Neuron (in vitro differentiated cells): ENCODE measurements around the gene ADH7.
A peak's percentile ranks its signal among the peaks of the same experiment; 100 is the strongest.
"Not testable (repeated sequence)": the region's sequence is repeated elsewhere in the genome, so short reads cannot be mapped to it uniquely, and the experiment has no call there.

Experiments
- H2AFZ ChIP-seq: one replicate; pipeline ENCODE4 v1.6.1; 2013; ENCODE audit warnings: low read depth, mild to moderate bottlenecking, inconsistent platforms, low read length, moderate library complexity
- H3K27me3 ChIP-seq: one replicate; pipeline ENCODE4 v1.6.1; 2013; ENCODE audit warnings: low read length; ENCODE audit not compliant: insufficient read depth
- H3K36me3 ChIP-seq: one replicate; pipeline ENCODE4 v1.6.1; 2013; ENCODE audit warnings: low read length; ENCODE audit not compliant: insufficient read depth
- H3K4me1 ChIP-seq: one replicate; pipeline ENCODE4 v1.6.1; 2013; ENCODE audit warnings: low read length; ENCODE audit not compliant: insufficient read depth
- H3K4me3 ChIP-seq: 2 replicates; pipeline ENCODE4 v1.5.1; 2013; ENCODE audit warnings: mild to moderate bottlenecking, low read length, moderate library complexity
- H3K9me3 ChIP-seq: one replicate; pipeline ENCODE4 v1.6.1; 2013; ENCODE audit warnings: low read length

The ADH7 gene

DNA sequence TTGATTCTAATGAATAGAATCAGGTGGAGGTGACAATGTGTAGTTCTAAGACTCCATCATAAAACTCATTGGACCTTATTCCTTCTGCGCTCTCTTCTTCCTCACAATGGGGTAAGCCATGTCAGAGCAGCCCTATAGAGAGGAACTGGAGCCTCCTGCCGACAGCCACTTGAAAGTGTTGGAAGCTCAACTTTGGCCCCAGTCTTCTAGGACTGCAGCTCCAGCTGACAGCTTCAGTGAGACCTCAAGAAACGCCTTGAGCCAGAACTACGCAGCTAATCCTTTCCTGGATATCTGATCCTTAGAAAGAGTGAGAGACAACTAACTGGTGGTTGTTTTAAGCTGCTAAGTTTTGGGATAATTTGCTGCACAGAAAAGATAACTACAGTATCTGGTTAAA is 22.1 kb upstream of the ADH7 start:
- H3K4me1 ChIP-seq: no peaks in the 10 kb centered on the region
- H3K27me3 ChIP-seq: no peaks in the 10 kb centered on the region
- no peak overlapping the region for H2AFZ ChIP-seq
- no peak overlapping the region for H3K4me3 ChIP-seq
- H3K36me3 ChIP-seq: no peaks in the 10 kb centered on the region
- no peaks in the 10 kb centered on the region for H3K9me3 ChIP-seq

DNA sequence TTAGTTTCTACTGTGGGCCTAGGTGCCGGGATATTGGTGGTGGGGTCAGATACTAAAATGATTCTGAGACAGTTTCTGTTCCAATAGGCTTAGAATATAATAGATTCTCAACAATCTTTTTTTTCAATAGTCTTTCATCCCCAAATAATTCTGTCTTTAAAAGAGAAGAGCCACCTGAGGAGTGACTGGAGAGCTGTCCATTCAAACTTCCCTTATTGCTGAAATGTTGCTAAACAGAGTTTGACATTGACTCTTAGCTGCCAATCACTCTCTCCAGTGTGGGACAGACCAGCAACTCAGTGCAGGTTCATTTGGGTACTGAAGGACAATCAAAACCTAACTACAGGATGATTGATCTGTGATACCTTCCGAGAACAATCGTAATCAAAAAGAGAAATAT is 12.4 kb upstream of the ADH7 start:
- H3K36me3 ChIP-seq: no peaks in the 10 kb centered on the region
- peaks cover 9% of the 10 kb centered on the region for H3K4me1 ChIP-seq
- H3K4me3 ChIP-seq: no peak overlapping the region
- no peak overlapping the region for H2AFZ ChIP-seq
- H3K9me3 ChIP-seq: no peaks in the 10 kb centered on the region
- no peaks in the 10 kb centered on the region for H3K27me3 ChIP-seq

DNA sequence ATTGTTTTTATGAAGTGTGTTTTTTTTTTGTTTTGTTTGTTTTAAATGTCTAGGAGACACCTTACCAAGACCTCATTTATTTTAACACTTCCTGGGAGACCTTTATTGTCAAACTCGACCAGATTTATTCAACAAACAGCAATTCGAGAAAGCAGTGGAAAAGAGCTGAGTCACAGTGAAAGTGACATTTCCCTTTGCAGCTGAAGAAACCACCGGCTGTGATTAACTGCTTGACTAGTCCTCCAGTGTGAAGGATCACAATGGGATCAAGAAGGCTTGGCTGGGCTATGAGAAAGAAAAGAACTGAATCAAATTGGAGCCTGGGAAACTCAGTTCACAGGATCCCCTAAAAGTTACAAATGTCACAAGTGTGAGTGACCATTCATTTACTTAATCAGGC is 11.9 kb upstream of the ADH7 start:
- H3K4me1 ChIP-seq: peaks cover 9% of the 10 kb centered on the region
- H3K9me3 ChIP-seq: no peaks in the 10 kb centered on the region
- no peak overlapping the region for H3K4me3 ChIP-seq
- no peak overlapping the region for H2AFZ ChIP-seq
- H3K36me3 ChIP-seq: no peaks in the 10 kb centered on the region
- H3K27me3 ChIP-seq: no peaks in the 10 kb centered on the region

DNA sequence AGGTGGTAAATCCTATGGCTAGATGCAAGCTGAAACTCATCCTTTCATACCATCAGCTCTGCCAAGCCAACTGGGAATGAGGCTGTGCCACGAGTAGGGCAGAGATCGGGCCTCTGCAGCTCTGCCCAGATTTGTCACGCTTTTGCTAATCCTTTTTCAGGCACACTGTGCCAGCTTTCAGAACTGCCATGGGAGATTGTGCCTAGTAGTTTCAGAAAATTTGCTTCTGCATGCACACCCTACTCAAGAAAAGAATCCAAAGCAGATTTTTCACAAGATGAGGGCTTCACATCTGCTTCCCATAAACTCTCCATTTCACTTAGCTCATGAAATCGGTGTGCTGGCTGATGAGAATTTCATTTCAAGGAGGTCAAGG is 3.3 kb upstream of the ADH7 start:
- no peaks in the 10 kb centered on the region for H3K4me1 ChIP-seq
- no peak overlapping the region for H3K4me3 ChIP-seq

DNA sequence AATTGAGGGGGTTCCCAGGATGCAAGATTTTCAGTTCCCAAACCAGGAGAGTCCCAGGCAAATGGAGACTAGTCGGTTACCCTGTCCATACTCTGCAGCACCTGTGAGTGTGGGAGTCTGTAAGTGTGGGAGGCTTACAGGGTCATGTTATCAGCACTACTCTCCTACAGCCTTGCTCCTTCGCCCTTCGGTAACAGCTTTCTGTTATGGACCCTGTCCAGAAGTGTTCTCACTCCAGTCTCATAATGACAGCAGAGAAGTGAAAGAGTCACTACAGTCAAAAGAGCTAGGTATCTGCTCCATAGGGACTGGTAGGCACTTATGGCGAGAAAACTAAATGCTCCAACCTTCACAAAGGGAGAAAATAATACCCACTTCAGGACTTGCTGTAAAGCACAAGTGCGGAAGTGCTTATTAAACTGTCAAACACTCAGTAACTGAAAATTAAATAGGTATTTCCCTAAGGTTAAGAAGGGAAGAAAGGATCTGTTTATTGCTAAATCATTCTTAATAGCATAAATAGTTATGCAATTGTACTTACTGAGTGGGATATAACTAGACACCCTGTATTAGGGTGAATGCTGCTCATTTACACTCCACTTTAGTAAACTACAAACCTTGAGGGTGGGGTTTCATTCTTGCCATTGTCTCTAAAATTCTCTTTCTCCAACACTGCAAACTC is 2.7 kb upstream of the ADH7 start:
- H3K4me1 ChIP-seq: no peaks in the 10 kb centered on the region
- no peak overlapping the region for H2AFZ ChIP-seq
- H3K36me3 ChIP-seq: no peaks in the 10 kb centered on the region
- no peak overlapping the region for H3K4me3 ChIP-seq
- no peaks in the 10 kb centered on the region for H3K9me3 ChIP-seq
- H3K27me3 ChIP-seq: no peaks in the 10 kb centered on the region

More for the DNA sequence above, 3.3 kb upstream of the ADH7 start:
- no peaks in the 10 kb centered on the region for H3K36me3 ChIP-seq
- no peaks in the 10 kb centered on the region for H3K9me3 ChIP-seq
- H3K27me3 ChIP-seq: no peaks in the 10 kb centered on the region
- H2AFZ ChIP-seq: no peak overlapping the region

DNA sequence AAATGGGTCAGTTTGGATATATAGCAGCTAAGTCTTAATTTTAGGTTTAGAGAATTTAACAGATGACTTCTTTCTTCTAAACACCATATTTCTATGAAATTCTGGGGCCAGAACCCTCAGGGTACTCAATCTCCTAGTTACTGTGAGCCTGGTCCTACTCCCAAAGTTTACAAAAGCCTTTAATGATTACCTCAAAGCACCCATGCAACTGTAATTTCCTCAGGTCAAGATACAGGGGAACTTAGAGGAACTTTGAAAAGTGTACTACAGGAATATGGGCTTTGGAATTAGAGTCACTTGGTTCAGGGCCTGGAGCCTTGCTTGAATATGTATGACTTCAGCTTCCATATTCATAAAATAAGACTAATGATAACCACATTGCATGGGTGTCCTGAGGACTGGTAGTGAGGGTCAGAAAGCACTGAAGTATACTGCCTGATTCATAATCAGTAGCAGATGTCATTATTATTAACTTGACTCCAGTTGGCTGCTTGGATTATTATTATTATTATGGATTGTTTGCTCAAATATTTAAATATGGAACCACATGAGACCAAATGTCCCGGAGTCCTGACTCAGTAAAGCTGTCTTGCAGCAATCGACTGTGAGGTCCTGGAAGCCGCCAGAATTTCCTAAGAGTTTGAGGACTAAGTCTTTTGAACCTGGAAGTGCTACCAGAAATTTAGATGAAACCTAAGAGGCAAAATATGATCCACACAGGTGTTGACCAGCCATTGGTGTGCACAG is 2.0 kb upstream of the ADH7 start:
- Histone ChIP-seq H2AFZ (no peak overlapping the region), H3K27me3 (no peaks in the 10 kb centered on the region), H3K9me3 (no peaks in the 10 kb centered on the region), H3K4me1 (no peaks in the 10 kb centered on the region), H3K4me3 (no peak overlapping the region), H3K36me3 (no peaks in the 10 kb centered on the region)

DNA sequence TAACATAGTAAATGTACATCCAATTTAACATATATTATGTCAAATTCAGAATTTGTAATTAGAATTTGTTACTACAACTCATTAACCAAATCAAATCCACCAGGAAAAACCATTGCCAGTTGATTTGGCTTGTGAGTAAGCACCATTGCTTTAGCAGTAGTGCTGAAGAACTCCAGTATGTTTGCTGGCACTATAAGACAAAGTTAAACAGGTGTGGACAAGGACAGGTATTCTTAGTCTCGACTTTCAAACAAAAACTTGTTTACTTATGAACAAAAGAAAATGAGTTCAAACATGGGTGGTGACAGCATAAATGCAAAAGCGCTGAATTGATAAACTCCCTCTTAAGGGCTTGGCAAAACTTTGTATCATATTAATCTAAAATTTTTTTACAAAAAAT is 1.3 kb upstream of the ADH7 start:
- H3K9me3 ChIP-seq: no peaks in the 10 kb centered on the region
- no peak overlapping the region for H3K4me3 ChIP-seq
- H2AFZ ChIP-seq: no peak overlapping the region
- H3K27me3 ChIP-seq: no peaks in the 10 kb centered on the region
- H3K36me3 ChIP-seq: no peaks in the 10 kb centered on the region
- H3K4me1 ChIP-seq: no peaks in the 10 kb centered on the region

DNA sequence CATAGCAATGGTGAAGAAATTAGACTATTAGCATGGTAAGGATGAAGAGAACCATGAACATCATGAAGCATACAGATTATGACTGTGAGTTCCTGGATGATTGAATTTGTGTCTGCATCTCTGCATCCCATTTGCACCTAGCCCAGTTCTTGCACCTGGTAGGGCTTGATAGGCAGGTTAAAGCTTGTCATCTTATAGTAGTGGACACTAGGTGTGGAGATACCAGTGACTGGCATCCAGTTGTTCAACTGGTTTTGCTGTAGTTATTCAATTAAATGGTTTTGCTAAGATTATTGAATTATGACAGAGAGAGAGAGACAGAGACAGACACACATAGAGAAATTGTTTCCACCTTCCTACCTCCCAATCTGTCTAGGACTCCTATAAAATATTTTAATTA is 5.0 kb downstream of the ADH7 start:
- Histone ChIP-seq H3K9me3 (no peaks in the 10 kb centered on the region), H3K27me3 (no peaks in the 10 kb centered on the region), H3K36me3 (no peaks in the 10 kb centered on the region), H3K4me3 (no peak overlapping the region), H3K4me1 (no peaks in the 10 kb centered on the region), H2AFZ (no peak overlapping the region)

DNA sequence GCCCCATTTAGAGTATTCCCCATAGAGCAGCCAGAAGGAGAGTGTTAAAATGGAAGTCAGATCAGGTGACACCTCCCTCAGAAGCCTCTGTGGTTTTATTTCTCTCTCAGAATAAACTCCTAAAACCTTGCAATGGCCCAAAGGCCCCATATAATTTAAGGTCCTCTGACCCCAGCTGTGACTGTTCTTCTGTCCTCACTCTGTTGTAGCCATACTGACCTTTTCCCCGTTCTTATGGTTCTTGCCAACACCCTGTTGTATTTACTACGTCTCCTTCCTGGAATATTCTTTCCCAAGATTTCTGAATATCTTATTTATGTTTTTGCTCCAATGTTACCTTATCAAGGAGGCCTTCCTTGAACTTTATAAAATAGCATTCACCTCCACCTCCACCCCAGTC is 18.0 kb downstream of the ADH7 start:
- Histone ChIP-seq H3K36me3 (no peaks in the 10 kb centered on the region), H2AFZ (no peak overlapping the region), H3K27me3 (no peaks in the 10 kb centered on the region), H3K9me3 (no peaks in the 10 kb centered on the region), H3K4me1 (no peaks in the 10 kb centered on the region), H3K4me3 (no peak overlapping the region)

DNA sequence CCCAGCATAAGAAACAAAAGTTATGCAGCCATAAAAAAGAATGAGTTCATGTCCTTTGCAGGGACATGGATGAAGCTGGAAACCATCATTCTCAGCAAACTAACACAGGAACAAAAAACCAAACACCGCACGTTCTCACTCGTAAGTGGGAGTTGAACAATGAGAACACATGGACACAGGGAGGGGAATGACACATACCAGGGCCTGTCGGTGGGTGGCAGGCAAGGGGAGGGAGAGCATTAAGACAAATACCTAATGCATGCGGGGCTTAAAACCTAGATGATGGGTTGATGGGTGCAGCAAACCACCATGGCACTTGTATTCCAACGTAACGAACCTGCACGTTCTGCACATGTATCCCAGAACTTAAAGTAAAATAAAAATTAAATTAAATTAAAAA is 19.4 kb downstream of the ADH7 start:
- H3K36me3 ChIP-seq, H3K27me3 ChIP-seq, H3K4me1 ChIP-seq, H2AFZ ChIP-seq, H3K4me3 ChIP-seq, H3K9me3 ChIP-seq: not testable (repeated sequence)

DNA sequence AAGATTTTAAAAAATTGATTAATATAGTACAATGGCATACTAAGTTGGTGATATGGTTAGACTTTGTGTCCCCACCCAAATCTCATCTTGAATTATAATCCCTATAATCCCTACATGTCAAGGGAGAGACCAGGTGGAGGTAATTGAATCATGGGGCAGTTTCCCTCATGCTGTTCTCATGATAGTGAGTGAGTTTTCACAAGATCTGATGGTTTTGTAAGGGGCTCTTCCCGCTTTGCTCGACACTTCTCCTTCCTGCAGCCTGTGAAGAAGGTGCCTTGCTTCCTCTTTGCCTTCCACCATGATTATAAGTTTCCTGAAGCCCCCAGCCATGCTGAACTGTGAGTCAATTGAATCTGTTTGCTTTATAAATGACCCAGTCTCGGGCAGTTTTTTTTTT is 20.2 kb downstream of the ADH7 start:
- H3K36me3 ChIP-seq, H3K27me3 ChIP-seq, H2AFZ ChIP-seq, H3K4me1 ChIP-seq, H3K9me3 ChIP-seq, H3K4me3 ChIP-seq: not testable (repeated sequence)

DNA sequence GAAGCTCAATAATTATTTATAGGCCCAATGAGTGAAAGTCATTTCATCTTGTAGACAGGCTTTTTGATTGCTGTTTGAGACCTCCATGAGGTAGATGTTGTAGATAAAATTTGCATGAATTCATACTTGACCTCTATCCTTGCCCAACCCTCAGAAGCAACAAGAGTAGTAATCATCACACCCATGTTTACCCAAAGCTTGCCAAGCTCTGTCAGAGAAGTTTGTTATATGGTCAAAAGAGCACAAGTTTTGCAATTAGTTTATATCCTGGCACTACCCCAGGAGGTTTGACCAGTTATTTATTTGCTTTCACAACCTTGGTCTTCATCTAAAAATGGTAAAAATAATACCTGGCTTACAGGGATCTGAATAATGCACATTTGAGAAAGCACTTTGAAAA is 20.7 kb downstream of the ADH7 start:
- Histone ChIP-seq H3K9me3 (no peaks in the 10 kb centered on the region), H3K27me3 (no peaks in the 10 kb centered on the region), H2AFZ (no peak overlapping the region), H3K36me3 (no peaks in the 10 kb centered on the region), H3K4me1 (no peaks in the 10 kb centered on the region), H3K4me3 (no peak overlapping the region)

DNA sequence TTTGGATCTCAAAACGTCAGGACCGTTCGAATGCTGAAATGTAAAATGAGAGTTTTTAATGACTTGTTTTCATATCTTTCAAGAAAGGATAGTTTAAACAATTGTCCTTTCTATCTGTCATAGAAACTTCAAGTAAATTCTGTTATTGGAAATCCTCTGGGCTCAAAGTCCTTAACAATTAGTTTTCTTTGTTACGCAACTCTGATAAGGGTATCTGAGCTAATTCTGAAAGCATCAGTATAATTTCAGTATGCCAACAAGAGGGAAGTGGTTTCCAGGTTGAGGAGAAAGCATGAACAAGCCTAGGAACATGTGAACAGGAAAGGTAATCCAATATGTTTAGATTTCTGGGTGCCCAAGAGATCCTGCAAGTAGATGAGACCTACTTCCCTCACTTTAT is 22.0 kb downstream of the ADH7 start:
- Histone ChIP-seq H3K9me3 (no peaks in the 10 kb centered on the region), H3K4me3 (no peak overlapping the region), H2AFZ (peak overlapping the region; percentile 63), H3K4me1 (no peaks in the 10 kb centered on the region), H3K27me3 (no peaks in the 10 kb centered on the region), H3K36me3 (no peaks in the 10 kb centered on the region)

DNA sequence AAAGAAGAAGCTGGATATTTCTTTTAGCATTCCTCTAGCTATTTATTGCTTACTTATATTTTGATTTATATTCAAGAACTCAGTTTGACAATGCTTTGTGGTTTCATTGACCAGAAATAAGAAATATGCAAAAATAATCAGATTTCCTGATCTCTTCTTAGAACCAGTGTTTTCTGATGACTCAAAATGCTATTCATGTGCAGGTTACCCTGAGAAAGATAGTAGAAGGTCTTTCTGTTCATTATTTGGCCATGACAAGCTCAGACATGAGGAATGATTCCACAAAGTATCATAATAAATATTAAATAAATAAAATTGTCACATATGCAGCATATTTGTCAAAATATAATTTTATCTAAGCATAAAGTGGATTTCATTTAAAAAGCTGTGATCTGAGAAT is 24.1 kb downstream of the ADH7 start:
- H3K9me3 ChIP-seq: no peaks in the 10 kb centered on the region
- H2AFZ ChIP-seq: no peak overlapping the region

More for the DNA sequence above, 24.1 kb downstream of the ADH7 start:
- Histone ChIP-seq H3K36me3 (no peaks in the 10 kb centered on the region), H3K4me3 (no peak overlapping the region), H3K4me1 (no peaks in the 10 kb centered on the region), H3K27me3 (no peaks in the 10 kb centered on the region)
